IMR-90 (cell line): ENCODE data around the gene TMEM256. TPM values are rescaled to one million over a fixed set of nuclear protein-coding genes. Genes with fewer than 3 reads are reported as not detected.

Source experiments
- ATAC-seq: fragments of 200-7000 bp; cut with Tn5 transposase; 2 replicates; pipeline ENCODE4 v1.9.1; 2020; ENCODE audit warnings: low read depth, mild to moderate bottlenecking, moderate library complexity
- BruUV-seq: library from RNA; stranded (reverse); fragments of 400-500 nt; replicated peaks from 2 replicates; lab custom pipeline; 2021; lab: Mats Ljungman, UMichigan
- CTCF ChIA-PET: fragments of 300-600 bp; formaldehyde crosslinking; extraction: SDS; loops from one replicate; lab custom pipeline; 2021; ENCODE audit warnings: antibody characterized with exemption; lab: Yijun Ruan, JAX
- POLR2A ChIA-PET: fragments of 300-600 bp; sonication (Branson Sonifier 250); formaldehyde crosslinking; loops from one replicate; lab custom pipeline; 2022; ENCODE audit warnings: antibody characterized with exemption; ENCODE audit not compliant: unreplicated experiment; lab: Charles Lee
- DNase-seq: peaks from one replicate; pipeline ENCODE4 v3.0.0; 2013
- H2AFZ ChIP-seq: replicated peaks from 2 replicates; pipeline ENCODE3; 2013; ENCODE audit warnings: low read length, mild to moderate bottlenecking; ENCODE audit not compliant: poor library complexity
- H2AK5ac ChIP-seq: 2 replicates; pipeline ENCODE4 v1.6.1; 2013; ENCODE audit warnings: low read depth, low read length, inconsistent platforms
- H2AK9ac ChIP-seq: replicated peaks from 2 replicates; pipeline ENCODE3; 2013; ENCODE audit warnings: mild to moderate bottlenecking, low read depth, low read length, moderate library complexity; ENCODE audit not compliant: poor library complexity
- H2BK120ac ChIP-seq: 2 replicates; pipeline ENCODE4 v1.6.1; 2013; ENCODE audit warnings: low read depth, low read length, inconsistent platforms
- H2BK15ac ChIP-seq: 3 replicates; pipeline ENCODE4 v1.6.1; 2013; ENCODE audit warnings: low read depth, low read length, inconsistent platforms
- H2BK20ac ChIP-seq: 2 replicates; pipeline ENCODE4 v1.6.1; 2013; ENCODE audit warnings: low read depth, mild to moderate bottlenecking, inconsistent platforms, low read length, moderate library complexity
- H2BK5ac ChIP-seq: 2 replicates; pipeline ENCODE4 v1.6.1; 2013; ENCODE audit warnings: mild to moderate bottlenecking, low read depth, low read length, inconsistent platforms; ENCODE audit not compliant: poor library complexity, severe bottlenecking
- H3K14ac ChIP-seq: replicated peaks from 2 replicates; pipeline ENCODE4 v1.6.1; 2013; ENCODE audit warnings: low read depth, low read length, inconsistent platforms
- H3K18ac ChIP-seq: 2 replicates; pipeline ENCODE4 v1.6.1; 2013; ENCODE audit warnings: low read depth, low read length, control low read depth
- H3K23ac ChIP-seq: 2 replicates; pipeline ENCODE4 v1.6.1; 2013; ENCODE audit warnings: low read depth, low read length, inconsistent platforms
- H3K27ac ChIP-seq: 2 replicates; pipeline ENCODE4 v1.5.1; 2013; ENCODE audit warnings: mild to moderate bottlenecking, control low read depth, low read length; ENCODE audit not compliant: insufficient read depth
- H3K27me3 ChIP-seq: 2 replicates; pipeline ENCODE4 v1.6.1; 2013; ENCODE audit warnings: low read length; ENCODE audit not compliant: control insufficient read depth, insufficient read depth
- H3K36me3 ChIP-seq: 2 replicates; pipeline ENCODE4 v1.6.1; 2013; ENCODE audit warnings: low read length, mixed read lengths; ENCODE audit not compliant: control insufficient read depth, insufficient read depth
- H3K4ac ChIP-seq: 2 replicates; pipeline ENCODE4 v1.6.1; 2013; ENCODE audit warnings: low read depth, low read length, inconsistent platforms
- H3K4me1 ChIP-seq: 2 replicates; pipeline ENCODE4 v1.6.1; 2013; ENCODE audit warnings: low read length, mixed read lengths; ENCODE audit not compliant: control insufficient read depth, insufficient read depth
- H3K4me2 ChIP-seq: 2 replicates; pipeline ENCODE4 v1.6.1; 2013; ENCODE audit warnings: low read depth, mild to moderate bottlenecking, control low read depth, low read length, moderate library complexity
- H3K4me3 ChIP-seq: 2 replicates; pipeline ENCODE4 v1.5.1; 2013; ENCODE audit warnings: low read depth, mild to moderate bottlenecking, control low read depth, low read length, moderate library complexity; ENCODE audit not compliant: insufficient read depth
- H3K56ac ChIP-seq: 2 replicates; pipeline ENCODE4 v1.6.1; 2013; ENCODE audit warnings: low read length, inconsistent platforms; ENCODE audit not compliant: insufficient read depth; ENCODE audit errors: extremely low read depth
- H3K79me1 ChIP-seq, 2 experiments: 2 replicates each; pipeline ENCODE4 v1.6.1; 2013; ENCODE audit warnings: low read length in 2 of 2, inconsistent platforms in 1 of 2, low read depth in 1 of 2
- H3K9ac ChIP-seq: 2 replicates; pipeline ENCODE4 v1.6.1; 2013; ENCODE audit warnings: low read depth, low read length, control low read depth
- H3K9me1 ChIP-seq: 2 replicates; pipeline ENCODE4 v1.6.1; 2013; ENCODE audit warnings: low read length, inconsistent platforms; ENCODE audit not compliant: insufficient read depth
- H3K9me3 ChIP-seq: 2 replicates; pipeline ENCODE4 v1.6.1; 2013; ENCODE audit warnings: low read length; ENCODE audit not compliant: control insufficient read depth, insufficient read depth
- H4K20me1 ChIP-seq: 2 replicates; pipeline ENCODE4 v1.6.1; 2013; ENCODE audit warnings: low read length, inconsistent platforms; ENCODE audit not compliant: insufficient read depth
- H4K5ac ChIP-seq: 2 replicates; pipeline ENCODE4 v1.6.1; 2013; ENCODE audit warnings: mild to moderate bottlenecking, low read depth, low read length, control low read depth
- H4K8ac ChIP-seq, 2 experiments: 2 replicates each; pipeline ENCODE4 v1.6.1; 2013; ENCODE audit warnings: low read depth in 2 of 2, low read length in 2 of 2, control low read depth in 1 of 2, inconsistent platforms in 1 of 2
- H4K91ac ChIP-seq: 2 replicates; pipeline ENCODE4 v1.6.1; 2013; ENCODE audit warnings: low read depth, low read length, inconsistent platforms; ENCODE audit not compliant: insufficient read depth
- BHLHE40 ChIP-seq: fragments of 150-350 bp; IDR thresholded peaks from 2 replicates; pipeline ENCODE4 v1.6.1; 2016; ENCODE audit warnings: mild to moderate bottlenecking, low read depth, low read length
- CEBPB ChIP-seq: IDR thresholded peaks from 2 replicates; pipeline ENCODE4 v1.6.1; 2012; ENCODE audit warnings: low read depth, low read length, improper control_type of control experiment
- CHD1 ChIP-seq: IDR thresholded peaks from 2 replicates; pipeline ENCODE4 v1.6.1; 2012; ENCODE audit warnings: low read depth, low read length, improper control_type of control experiment
- CTCF ChIP-seq: conservative IDR thresholded peaks from 2 replicates; pipeline ENCODE4 v1.5.1; 2012; ENCODE audit warnings: mild to moderate bottlenecking, low read depth, low read length, improper control_type of control experiment
- FOS ChIP-seq: fragments of 150-350 bp; IDR thresholded peaks from 2 replicates; pipeline ENCODE4 v1.6.1; 2016; ENCODE audit warnings: low read depth, low read length
- MAFK ChIP-seq: IDR thresholded peaks from 2 replicates; pipeline ENCODE4 v1.6.1; 2012; ENCODE audit warnings: low read depth, low read length, improper control_type of control experiment
- MAZ ChIP-seq: IDR thresholded peaks from 2 replicates; pipeline ENCODE4 v1.6.1; 2012; ENCODE audit warnings: low read depth, mild to moderate bottlenecking, low read length, improper control_type of control experiment, moderate library complexity, borderline replicate concordance
- MXI1 ChIP-seq: IDR thresholded peaks from 2 replicates; pipeline ENCODE4 v1.6.1; 2012; ENCODE audit warnings: low read depth, mild to moderate bottlenecking, low read length, moderate library complexity, borderline replicate concordance
- NFE2L2 ChIP-seq: fragments of 150-350 bp; IDR thresholded peaks from 2 replicates; pipeline ENCODE4 v1.6.1; 2016; ENCODE audit warnings: low read depth, mild to moderate bottlenecking, low read length
- POLR2A ChIP-seq: IDR thresholded peaks from 2 replicates; pipeline ENCODE4 v1.6.1; 2012; ENCODE audit warnings: mild to moderate bottlenecking, low read depth, low read length
- RAD21 ChIP-seq: IDR thresholded peaks from 2 replicates; pipeline ENCODE4 v1.6.1; 2012; ENCODE audit warnings: low read length, improper control_type of control experiment
- RCOR1 ChIP-seq: IDR thresholded peaks from 2 replicates; pipeline ENCODE4 v1.6.1; 2012; ENCODE audit warnings: mild to moderate bottlenecking, low read length, improper control_type of control experiment; ENCODE audit not compliant: insufficient replicate concordance
- RFX5 ChIP-seq: IDR thresholded peaks from 2 replicates; pipeline ENCODE4 v1.8.0; 2012; ENCODE audit warnings: low read depth, mild to moderate bottlenecking, low read length, moderate library complexity
- SMC3 ChIP-seq: fragments of 150-350 bp; IDR thresholded peaks from 2 replicates; pipeline ENCODE4 v1.6.1; 2016; ENCODE audit warnings: low read depth, mild to moderate bottlenecking, antibody characterized with exemption, low read length, moderate library complexity
- USF2 ChIP-seq: fragments of 150-350 bp; IDR thresholded peaks from 2 replicates; pipeline ENCODE4 v1.6.1; 2017; ENCODE audit warnings: mild to moderate bottlenecking, antibody characterized with exemption, low read length, low read depth
- WGBS, 2 experiments: methylation state at CpG; one replicate each; pipeline versions ENCODE4 v1.1.5 to v1.1.7; 2013; ENCODE audit warnings: missing lambda C conversion rate in 2 of 2; ENCODE audit not compliant: insufficient read length in 1 of 2; ENCODE audit errors: extremely low coverage in 2 of 2; 5-methylcytosine and 5-hydroxymethylcytosine counted together
- dilution Hi-C: fragments of 300-500 bp; cut with HindIII; formaldehyde crosslinking; loops from one replicate; pipeline ENCODE4 v1.14.3; 2018; ENCODE audit warnings: low sequenced_read_pairs; ENCODE audit not compliant: unreplicated experiment
- in situ Hi-C: fragments of 300-500 bp; cut with MboI; formaldehyde crosslinking; loops from 3 replicates; pipeline ENCODE4 v1.14.3; 2019; ENCODE audit warnings: low sequenced_read_pairs, inconsistent platforms, mixed read lengths
- intact Hi-C: fragments of 100-400 bp; cut with micrococcal nuclease; formaldehyde crosslinking; loops from 2 replicates; pipeline ENCODE4 v1.10.0; 2022
- polyA plus RNA-seq, 3 experiments: library from polyadenylated mRNA; depleted of rRNA; stranded (reverse); fragments of >200 nt; gene quantifications; 2 replicates each; pipeline ENCODE4 v1.2.3, GENCODE V29; 2012; ENCODE audit warnings: low replicate concordance in 1 of 3
- total RNA-seq: library from RNA; depleted of rRNA; stranded (reverse); fragments of >200 nt; gene quantifications from 2 replicates; pipeline ENCODE4 v1.2.3, GENCODE V29; 2012
- TF ChIP-seq, protein P1 (sequence below): fragments of 150-350 bp; IDR thresholded peaks from 2 replicates; pipeline ENCODE4 v1.6.1; 2016; ENCODE audit warnings: low read depth, mild to moderate bottlenecking, low read length, moderate library complexity, borderline replicate concordance

The TMEM256 gene
- total and polyA plus RNA-seq, 2 of the 4 experiments (the other 2 are of a cell fraction), result 38.4 to 174 TPM

GRCh38 chr17:7421186-7421585, 17.3 kb upstream of the TMEM256 start:
- no peak overlapping the region for H2BK15ac ChIP-seq
- in situ Hi-C loops, result no loop called here
- no peak overlapping the region for H3K4me3 ChIP-seq
- peaks cover 10% of the 10 kb centered on the region; the same call in 1 of the 2 replicates for H3K36me3 ChIP-seq
- dilution Hi-C loops, result no loop called here
- no peak overlapping the region for H3K18ac ChIP-seq
- no peak overlapping the region for H2BK20ac ChIP-seq
- H2AK9ac ChIP-seq, result no peak overlapping the region
- intact Hi-C loops, result no loop called here
- BruUV-seq, result no TSS peak
- TF ChIP-seq, protein P1, sequence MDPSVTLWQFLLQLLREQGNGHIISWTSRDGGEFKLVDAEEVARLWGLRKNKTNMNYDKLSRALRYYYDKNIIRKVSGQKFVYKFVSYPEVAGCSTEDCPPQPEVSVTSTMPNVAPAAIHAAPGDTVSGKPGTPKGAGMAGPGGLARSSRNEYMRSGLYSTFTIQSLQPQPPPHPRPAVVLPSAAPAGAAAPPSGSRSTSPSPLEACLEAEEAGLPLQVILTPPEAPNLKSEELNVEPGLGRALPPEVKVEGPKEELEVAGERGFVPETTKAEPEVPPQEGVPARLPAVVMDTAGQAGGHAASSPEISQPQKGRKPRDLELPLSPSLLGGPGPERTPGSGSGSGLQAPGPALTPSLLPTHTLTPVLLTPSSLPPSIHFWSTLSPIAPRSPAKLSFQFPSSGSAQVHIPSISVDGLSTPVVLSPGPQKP, result no peak
- TF ChIP-seq POLR2A (no peak), BHLHE40 (no peak), FOS (no peak), CHD1 (no peak), SMC3 (no peak), CTCF (no peak), CEBPB (no peak), RAD21 (no peak), NFE2L2 (no peak), RFX5 (no peak), USF2 (no peak), MAZ (no peak), MXI1 (no peak), MAFK (no peak), RCOR1 (no peak)
- H3K4ac ChIP-seq, result no peak overlapping the region
- H2BK120ac ChIP-seq, result no peak overlapping the region
- H3K79me1 ChIP-seq, result no peaks in the 10 kb centered on the region
- H3K4me2 ChIP-seq, result no peak overlapping the region
- ChIA-PET CTCF (no interaction called here), POLR2A (no interaction called here)
- no peak overlapping the region for H4K5ac ChIP-seq
- no peak overlapping the region for H4K91ac ChIP-seq
- H3K27me3 ChIP-seq, result 0 out of 2 replicates have a peak, but pooled peaks cover 2% of the 10 kb centered on the region
- H3K56ac ChIP-seq, result no peak overlapping the region
- H3K9me1 ChIP-seq, result 0 out of 2 replicates have a peak, but pooled peaks cover 3% of the 10 kb centered on the region
- ATAC-seq, result no peak
- H2BK5ac ChIP-seq, result no peak overlapping the region
- no peak overlapping the region for H2AFZ ChIP-seq
- no peaks in the 10 kb centered on the region for H3K9me3 ChIP-seq
- no peak overlapping the region for H3K23ac ChIP-seq
- DNase-seq, result no peak
- H3K4me1 ChIP-seq, result no peaks in the 10 kb centered on the region
- WGBS, 2 experiments, result 93% methylated on average over 13 of the region's 16 CpGs; no CpG with 5 or more reads in 1 of the 2 experiments
- no peak overlapping the region for H3K9ac ChIP-seq
- H4K20me1 ChIP-seq, result peaks cover 3% of the 10 kb centered on the region; the same call in 1 of the 2 replicates
- no peak overlapping the region for H4K8ac ChIP-seq
- H3K27ac ChIP-seq, result no peak overlapping the region
- H2AK5ac ChIP-seq, result no peak overlapping the region
- no peak overlapping the region for H3K14ac ChIP-seq
